ENCODE data around the gene STK38L.

Gene STK38L

DNA sequence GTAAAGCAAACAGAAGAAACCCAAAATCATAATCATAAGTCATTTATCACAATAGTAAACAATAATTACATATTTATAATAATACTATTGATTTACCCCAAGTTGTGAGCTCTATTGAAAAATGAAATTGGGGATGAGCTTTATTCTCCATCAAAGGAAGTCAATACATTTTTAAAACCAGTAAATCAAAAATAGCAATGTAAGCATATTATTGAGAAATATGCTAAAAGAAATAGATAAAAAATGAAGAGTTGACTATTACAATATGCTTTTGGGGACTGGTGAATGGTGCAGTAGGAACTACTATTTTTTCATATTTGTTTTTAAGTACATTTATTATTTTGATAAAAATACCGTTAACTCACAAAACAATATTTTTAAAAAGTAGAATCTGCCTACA is 31.2 kb upstream of the STK38L start:
- TF ChIP-seq, protein P1, sequence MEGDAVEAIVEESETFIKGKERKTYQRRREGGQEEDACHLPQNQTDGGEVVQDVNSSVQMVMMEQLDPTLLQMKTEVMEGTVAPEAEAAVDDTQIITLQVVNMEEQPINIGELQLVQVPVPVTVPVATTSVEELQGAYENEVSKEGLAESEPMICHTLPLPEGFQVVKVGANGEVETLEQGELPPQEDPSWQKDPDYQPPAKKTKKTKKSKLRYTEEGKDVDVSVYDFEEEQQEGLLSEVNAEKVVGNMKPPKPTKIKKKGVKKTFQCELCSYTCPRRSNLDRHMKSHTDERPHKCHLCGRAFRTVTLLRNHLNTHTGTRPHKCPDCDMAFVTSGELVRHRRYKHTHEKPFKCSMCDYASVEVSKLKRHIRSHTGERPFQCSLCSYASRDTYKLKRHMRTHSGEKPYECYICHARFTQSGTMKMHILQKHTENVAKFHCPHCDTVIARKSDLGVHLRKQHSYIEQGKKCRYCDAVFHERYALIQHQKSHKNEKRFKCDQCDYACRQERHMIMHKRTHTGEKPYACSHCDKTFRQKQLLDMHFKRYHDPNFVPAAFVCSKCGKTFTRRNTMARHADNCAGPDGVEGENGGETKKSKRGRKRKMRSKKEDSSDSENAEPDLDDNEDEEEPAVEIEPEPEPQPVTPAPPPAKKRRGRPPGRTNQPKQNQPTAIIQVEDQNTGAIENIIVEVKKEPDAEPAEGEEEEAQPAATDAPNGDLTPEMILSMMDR (IDR thresholded peaks at IDR 0.05) = no peak
- Histone ChIP-seq H3K27ac (no peak overlapping the region), H3K4me1 (ENCODE audit: control insufficient read depth in 1 of 2, insufficient read depth in 1 of 2, low read depth in 1 of 2, low read length in 1 of 2) (no peaks in the 10 kb centered on the region), H3K27me3 (no peaks in the 10 kb centered on the region), H3K4me3 (ENCODE audit: low read depth in 1 of 2, low read length in 1 of 2) (no peak overlapping the region), H3K36me3 (no peaks in the 10 kb centered on the region), H3K9me3 (no peaks in the 10 kb centered on the region)

DNA sequence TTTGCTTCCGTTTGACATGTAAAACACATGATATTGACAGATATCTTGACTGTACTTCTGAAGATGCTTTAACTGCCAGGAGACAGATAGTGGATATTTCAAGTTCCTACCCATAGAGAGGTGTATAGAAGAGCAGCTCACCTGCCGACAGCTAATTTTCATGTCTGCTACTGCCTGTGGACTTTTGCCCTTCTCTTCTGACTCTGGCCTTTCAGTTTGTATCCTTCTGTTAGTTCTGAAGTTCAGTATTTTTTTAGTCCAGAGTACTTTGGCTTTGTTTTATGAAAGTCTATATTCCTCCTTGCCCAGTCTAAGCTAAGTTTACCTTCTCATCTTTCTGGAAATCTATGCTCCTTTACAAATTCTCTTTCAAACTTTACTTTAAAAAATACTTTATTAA is 30.8 kb upstream of the STK38L start:
- no peaks in the 10 kb centered on the region for H3K9me3 ChIP-seq
- no peaks in the 10 kb centered on the region for H3K27me3 ChIP-seq
- H3K4me3 ChIP-seq (ENCODE audit: low read depth in 1 of 2, low read length in 1 of 2) = no peak overlapping the region
- no peaks in the 10 kb centered on the region for H3K4me1 ChIP-seq (ENCODE audit: control insufficient read depth in 1 of 2, insufficient read depth in 1 of 2, low read depth in 1 of 2, low read length in 1 of 2)
- TF ChIP-seq, protein P1 (IDR thresholded peaks at IDR 0.05) = no peak
- H3K27ac ChIP-seq = no peak overlapping the region
- H3K36me3 ChIP-seq = no peaks in the 10 kb centered on the region

DNA sequence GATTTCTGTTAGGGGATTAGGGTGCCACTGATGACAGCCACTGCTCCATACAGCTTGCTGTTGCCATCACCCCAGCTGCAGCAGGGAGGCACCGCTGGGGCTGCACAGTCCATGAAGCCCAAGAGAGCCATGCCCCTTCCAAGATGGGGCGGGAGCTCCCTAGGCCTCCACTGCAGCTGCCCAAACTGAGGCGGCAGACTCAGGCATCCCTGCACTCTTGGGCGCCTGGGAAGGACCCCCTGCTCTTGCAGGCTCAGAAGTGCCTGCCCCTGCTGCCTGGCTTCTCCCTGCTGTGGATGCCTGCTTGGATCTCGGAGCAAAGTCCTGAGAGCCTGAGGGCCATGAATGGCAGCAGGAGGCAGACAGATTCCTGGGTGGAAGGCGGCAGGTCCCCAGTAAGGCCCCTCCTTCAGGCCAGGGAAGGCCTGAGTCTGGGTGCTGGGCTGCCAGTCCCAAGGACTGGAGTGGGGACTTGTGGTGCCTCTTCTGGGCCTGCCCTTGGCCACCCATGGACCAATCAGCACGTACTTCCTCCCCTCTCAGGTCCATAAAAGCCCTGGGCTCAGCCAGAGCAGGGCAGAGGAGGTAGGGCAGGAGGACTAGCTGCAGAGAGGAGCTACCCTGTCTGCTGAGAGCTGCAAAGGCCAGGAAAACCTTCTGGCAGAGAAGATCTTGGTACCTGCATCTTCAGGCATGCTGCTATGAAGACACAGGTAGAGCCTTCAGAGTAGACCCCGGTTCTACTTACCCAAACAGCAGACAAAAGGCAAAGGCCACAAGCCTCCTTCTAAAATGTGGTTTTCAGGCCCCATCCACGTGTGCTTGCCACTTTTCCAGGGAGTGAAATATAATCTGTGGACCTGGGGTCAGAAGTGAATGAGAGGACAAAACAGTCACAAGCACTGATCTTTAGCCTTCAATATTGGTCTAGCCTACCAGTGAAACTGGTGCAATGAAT is 30.0 kb upstream of the STK38L start:
- TF ChIP-seq, protein P1 (IDR thresholded peaks at IDR 0.05) = no peak
- Histone ChIP-seq H3K4me3 (ENCODE audit: low read depth in 1 of 2, low read length in 1 of 2) (no peak overlapping the region), H3K27ac (no peak overlapping the region), H3K9me3 (no peaks in the 10 kb centered on the region), H3K27me3 (no peaks in the 10 kb centered on the region), H3K36me3 (no peaks in the 10 kb centered on the region), H3K4me1 (ENCODE audit: control insufficient read depth in 1 of 2, insufficient read depth in 1 of 2, low read depth in 1 of 2, low read length in 1 of 2) (no peaks in the 10 kb centered on the region)

DNA sequence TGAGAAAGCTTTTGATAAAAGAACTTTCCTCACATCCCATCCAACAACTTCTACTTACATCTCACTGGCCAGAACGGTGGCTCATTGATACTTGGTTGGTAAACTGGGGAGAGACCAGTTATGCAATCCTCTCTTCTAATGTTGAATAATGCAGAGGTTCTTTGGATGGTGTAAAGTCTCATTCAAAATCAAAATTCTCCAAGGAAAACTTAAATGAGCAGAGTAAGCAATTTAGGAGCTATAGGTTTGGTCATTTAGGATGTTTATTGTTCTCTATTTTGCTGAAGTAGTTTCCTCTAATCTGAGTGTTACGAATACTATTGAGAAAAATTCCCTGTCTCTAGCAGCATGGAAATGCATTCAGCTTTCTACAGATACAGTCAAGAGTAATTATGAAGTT is 26.5 kb upstream of the STK38L start:
- H3K36me3 ChIP-seq = no peaks in the 10 kb centered on the region
- no peak overlapping the region for H3K4me3 ChIP-seq (ENCODE audit: low read depth in 1 of 2, low read length in 1 of 2)
- TF ChIP-seq, protein P1 (IDR thresholded peaks at IDR 0.05) = no peak
- no peaks in the 10 kb centered on the region for H3K27me3 ChIP-seq
- H3K27ac ChIP-seq = no peak overlapping the region
- no peaks in the 10 kb centered on the region for H3K9me3 ChIP-seq
- H3K4me1 ChIP-seq (ENCODE audit: control insufficient read depth in 1 of 2, insufficient read depth in 1 of 2, low read depth in 1 of 2, low read length in 1 of 2) = peaks cover 10 to 11% of the 10 kb centered on the region in 2 experiments

GRCh38 chr12:27219693-27220054 is 24.4 kb upstream of the STK38L start:
- Histone ChIP-seq H3K4me3 (ENCODE audit: low read depth in 1 of 2, low read length in 1 of 2) (no peak overlapping the region), H3K4me1 (ENCODE audit: control insufficient read depth in 1 of 2, insufficient read depth in 1 of 2, low read depth in 1 of 2, low read length in 1 of 2) (peaks cover 10 to 12% of the 10 kb centered on the region in 2 experiments), H3K9me3 (no peaks in the 10 kb centered on the region), H3K27ac (no peak overlapping the region), H3K27me3 (no peaks in the 10 kb centered on the region), H3K36me3 (no peaks in the 10 kb centered on the region)
- TF ChIP-seq, protein P1 (IDR thresholded peaks at IDR 0.05) = no peak

All from neutrophil (primary cell).